Measurements from ENCODE around the gene POU6F2.

POU6F2 gene

DNA sequence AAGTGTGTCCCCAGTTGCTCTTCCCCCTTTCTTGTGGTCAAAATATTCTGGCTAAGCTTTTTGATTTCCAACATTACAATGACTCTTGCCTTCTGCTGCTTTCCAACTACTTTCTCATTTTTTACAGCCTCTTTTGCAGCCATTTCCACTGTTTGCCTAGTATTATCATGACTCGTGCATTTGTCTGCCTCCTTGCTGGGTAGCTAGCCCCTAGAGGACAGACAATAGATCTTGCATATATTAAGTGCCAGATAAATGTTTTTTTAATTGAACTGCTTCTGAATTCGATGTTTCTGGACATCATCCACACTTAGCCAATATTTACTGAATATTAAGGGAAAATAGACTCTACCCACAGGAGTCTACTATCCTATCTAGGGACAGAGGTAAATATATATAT is 124.5 kb downstream of the POU6F2 start:
- Histone ChIP-seq H3K4me3 (no peak overlapping the region), H3K27ac (no peak overlapping the region)
- DNase-seq (ENCODE audit: low spot score) = no peak
- TF ChIP-seq CTCF (IDR thresholded peaks at IDR 0.05) = no peak

DNA sequence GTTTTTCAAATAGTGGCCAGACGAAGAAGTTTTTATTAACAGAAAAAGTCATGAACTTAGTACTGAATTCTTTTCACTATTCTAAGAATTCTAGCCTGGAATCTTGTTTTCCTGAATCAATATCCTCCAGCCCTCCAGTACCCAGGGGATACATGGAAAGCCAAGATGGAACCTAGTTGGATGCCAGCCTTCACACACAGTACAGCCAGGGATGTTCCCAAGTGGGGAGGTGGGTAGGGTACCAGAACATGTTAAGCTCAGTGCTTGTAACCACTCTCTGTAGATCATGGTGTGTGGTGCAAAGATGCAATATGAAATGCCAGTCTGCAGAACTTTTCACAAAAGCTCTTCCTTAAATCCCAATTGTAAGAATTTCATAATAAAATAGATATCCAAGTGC is 128.0 kb downstream of the POU6F2 start:
- no peak overlapping the region for H3K27ac ChIP-seq
- DNase-seq (ENCODE audit: low spot score) = no peak
- no peak for TF ChIP-seq CTCF (IDR thresholded peaks at IDR 0.05)
- H3K4me3 ChIP-seq = no peak overlapping the region

DNA sequence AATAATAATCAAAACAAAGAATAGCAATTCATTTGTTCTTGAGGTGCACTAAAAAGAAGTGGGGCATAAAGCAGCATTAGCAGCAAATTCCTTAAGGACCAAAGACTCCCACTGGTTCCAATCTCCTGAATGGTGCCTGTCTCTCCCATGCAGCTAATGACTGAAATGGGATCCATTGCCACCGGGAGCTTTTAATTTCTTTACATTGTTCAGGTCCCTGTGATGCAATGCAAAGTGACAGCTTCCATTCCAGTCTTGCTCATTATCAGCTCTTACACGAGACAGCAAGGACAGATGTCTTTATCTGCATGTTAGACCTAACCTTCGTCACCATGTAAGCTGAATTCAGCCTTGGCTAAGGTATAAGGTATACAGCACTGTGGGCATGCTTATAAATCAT is 148.1 kb downstream of the POU6F2 start:
- H3K4me3 ChIP-seq = no peak overlapping the region
- H3K27ac ChIP-seq = no peak overlapping the region
- no peak for TF ChIP-seq CTCF (IDR thresholded peaks at IDR 0.05)
- DNase-seq (ENCODE audit: low spot score) = no peak

DNA sequence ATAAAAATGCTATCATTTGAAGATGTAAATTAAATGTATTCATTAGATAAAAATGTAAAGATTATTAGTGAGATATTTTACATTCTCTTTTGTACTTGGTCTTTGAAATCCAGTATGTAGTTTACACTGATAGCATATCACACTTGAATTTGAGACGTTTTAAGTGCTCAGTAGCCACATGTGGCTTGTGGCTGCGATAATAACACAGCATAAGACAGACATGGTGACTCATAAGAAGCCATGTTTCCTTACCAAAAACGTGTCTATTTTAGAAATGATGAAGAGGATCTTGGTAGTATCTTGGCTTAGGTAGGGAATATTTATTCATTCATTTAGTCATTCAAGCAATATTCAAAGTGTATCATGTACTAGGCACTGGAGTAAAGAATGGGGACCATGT is 149.3 kb downstream of the POU6F2 start:
- no peak for DNase-seq (ENCODE audit: low spot score)
- H3K27ac ChIP-seq = no peak overlapping the region
- H3K4me3 ChIP-seq = no peak overlapping the region
- TF ChIP-seq CTCF (IDR thresholded peaks at IDR 0.05) = no peak

DNA sequence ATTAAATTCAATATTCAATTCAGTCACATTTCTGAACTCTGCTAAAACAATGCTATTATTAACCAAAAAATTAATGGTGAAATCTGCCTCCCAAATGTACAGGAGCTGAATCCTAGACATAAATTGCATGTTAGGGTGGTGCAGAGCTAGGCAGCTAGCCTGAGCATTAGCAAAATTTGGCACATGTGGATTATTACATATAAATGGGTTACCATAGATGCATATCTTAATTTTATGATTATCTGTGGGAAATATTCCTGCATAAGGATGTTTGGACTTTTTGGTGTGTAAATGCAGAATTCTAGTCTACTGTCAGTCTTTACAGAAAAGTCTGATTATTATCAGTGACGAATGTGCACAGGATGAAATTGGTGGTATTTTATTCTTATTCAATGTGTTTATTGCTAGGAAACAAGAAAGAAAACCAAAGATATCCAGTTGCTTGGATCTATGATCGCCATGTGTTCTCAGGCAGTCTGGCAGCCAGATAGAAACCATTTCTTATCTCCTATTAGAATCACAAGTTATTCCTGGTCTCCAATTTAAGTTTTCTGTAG is 150.7 kb downstream of the POU6F2 start:
- no peak for DNase-seq (ENCODE audit: low spot score)
- H3K4me3 ChIP-seq = no peak overlapping the region
- no peak overlapping the region for H3K27ac ChIP-seq
- TF ChIP-seq CTCF (IDR thresholded peaks at IDR 0.05) = no peak

DNA sequence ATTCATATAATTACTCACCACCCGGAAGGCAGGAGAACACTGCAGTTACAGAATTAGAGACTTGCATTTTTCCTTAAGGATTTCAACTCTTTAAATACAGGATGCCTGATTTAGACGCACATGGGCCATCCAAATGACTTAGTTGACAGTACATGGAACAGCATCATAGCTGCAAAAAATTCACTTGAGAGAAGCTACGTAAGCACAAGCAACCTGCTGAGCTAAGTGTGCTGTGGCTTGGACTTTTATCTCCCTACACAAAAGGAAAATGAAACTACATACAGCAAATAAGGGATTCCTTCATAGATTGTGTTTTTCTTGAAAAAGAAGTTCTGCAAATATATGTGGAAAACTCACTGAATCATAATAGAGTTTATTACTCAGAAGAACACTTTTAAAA is 152.6 kb downstream of the POU6F2 start:
- H3K27ac ChIP-seq = no peak overlapping the region
- TF ChIP-seq CTCF (IDR thresholded peaks at IDR 0.05) = no peak
- DNase-seq (ENCODE audit: low spot score) = no peak
- peak overlapping the region; percentile 30 for H3K4me3 ChIP-seq

- TF ChIP-seq CTCF (IDR thresholded peaks at IDR 0.05) = no peak
- no peak for DNase-seq (ENCODE audit: low spot score)
- peak overlapping the region; percentile 30 for H3K4me3 ChIP-seq
- no peak overlapping the region for H3K27ac ChIP-seq
Observed at GRCh38 chr7:39130857-39131526, 153.3 kb downstream of the POU6F2 start.

All from coronary artery (tissue), 2 donors.